Measurements from ENCODE around the gene PCAT6. TPM values are rescaled to one million over a fixed set of nuclear protein-coding genes. Genes with fewer than 3 reads are reported as not detected.
A peak's percentile ranks its signal among the peaks of the same experiment; 100 is the strongest.

PCAT6 gene
- total RNA-seq, 1 experiment from 2014 or later, result 0.26 TPM

- H3K27ac ChIP-seq (ENCODE audit: low read length), result 0 out of 2 replicates have a peak overlapping the region, but pooled peaks have one; percentile 4
- BruUV-seq (replicated peaks), result TSS peak; percentile 68
- no peaks in the 10 kb centered on the region for H3K36me3 ChIP-seq (ENCODE audit: low read depth, low read length)
- peaks cover 16% of the 10 kb centered on the region for H3K79me2 ChIP-seq (ENCODE audit: low read length)
- intact Hi-C loops (cut with micrococcal nuclease), result loop anchor here (2.0 kb wide), 2 partner anchors 41 to 157 kb away; no protein-coding TSS in a partner anchor
- H4K20me1 ChIP-seq (ENCODE audit: low read length), result no peaks in the 10 kb centered on the region
- H3K9ac ChIP-seq (ENCODE audit: low read length), result peak overlapping the region; percentile 73
- H3K4me3 ChIP-seq (ENCODE audit: low read length), result peak overlapping the region; percentile 81
- H3K9me2 ChIP-seq (replicated peaks; ENCODE audit: low read length), result no peaks in the 10 kb centered on the region
- H3K4me2 ChIP-seq (ENCODE audit: low read length), result peak overlapping the region; percentile 99
- ATAC-seq, result no peak
- H3K27me3 ChIP-seq (ENCODE audit: low read length), result no peaks in the 10 kb centered on the region
- POLR2A ChIA-PET (ENCODE audit: unreplicated experiment), result no interaction called here
- H3F3A ChIP-seq (ENCODE audit: low read length, unreplicated experiment), result no peaks in the 10 kb centered on the region
- no peaks in the 10 kb centered on the region for H3K9me3 ChIP-seq (ENCODE audit: low read length)
- CTCF ChIA-PET, result interaction anchor here (0.6 kb wide), 1 partner anchor 215 kb away, joined by 14 read pairs; no protein-coding TSS in a partner anchor
- DNase-seq, result no peak
- TF ChIP-seq EZH2 (IDR thresholded peaks at IDR 0.05; ENCODE audit: low read length, unreplicated experiment) (no peak), CTCF (conservative IDR thresholded peaks at IDR 0.05; ENCODE audit: low read depth, low read length) (no peak), EZH2phosphoT487 (IDR thresholded peaks at IDR 0.05; ENCODE audit: borderline replicate concordance, low read length) (no peak)
- H3K4me1 ChIP-seq (ENCODE audit: insufficient read depth, low read length), result peaks cover 29% of the 10 kb centered on the region
- peak overlapping the region; percentile 98 for H2AFZ ChIP-seq (ENCODE audit: low read length)
Measured at GRCh38 chr1:202811296-202812175, 782 bp downstream of the PCAT6 start.

- DNase-seq (peak; percentile 44), ATAC-seq (no peak)
- peaks cover 8% of the 10 kb centered on the region for H3K79me2 ChIP-seq (ENCODE audit: low read length)
- no TSS peak for BruUV-seq (replicated peaks)
- H3K36me3 ChIP-seq (ENCODE audit: low read depth, low read length), result no peaks in the 10 kb centered on the region
- ChIA-PET CTCF (interaction anchor here (0.6 kb wide), 2 partner anchors 115 to 214 kb away, joined by 4 to 14 read pairs; partner anchors contain the start of gene KLHL12), POLR2A (ENCODE audit: unreplicated experiment) (no interaction called here)
- H3K4me2 ChIP-seq (ENCODE audit: low read length), result peak overlapping the region; percentile 99
- no peaks in the 10 kb centered on the region for H3K9me2 ChIP-seq (replicated peaks; ENCODE audit: low read length)
- H3K9ac ChIP-seq (ENCODE audit: low read length), result no peak overlapping the region
- H3K4me3 ChIP-seq (ENCODE audit: low read length), result peak overlapping the region; percentile 81; the same call in 1 of the 2 replicates
- no peaks in the 10 kb centered on the region for H3F3A ChIP-seq (ENCODE audit: low read length, unreplicated experiment)
- TF ChIP-seq CTCF (conservative IDR thresholded peaks at IDR 0.05; ENCODE audit: low read depth, low read length) (no peak), EZH2phosphoT487 (IDR thresholded peaks at IDR 0.05; ENCODE audit: borderline replicate concordance, low read length) (no peak), EZH2 (IDR thresholded peaks at IDR 0.05; ENCODE audit: low read length, unreplicated experiment) (no peak)
- H4K20me1 ChIP-seq (ENCODE audit: low read length), result no peaks in the 10 kb centered on the region
- H3K4me1 ChIP-seq (ENCODE audit: insufficient read depth, low read length), result peaks cover 29% of the 10 kb centered on the region
- no peaks in the 10 kb centered on the region for H3K27me3 ChIP-seq (ENCODE audit: low read length)
- H3K27ac ChIP-seq (ENCODE audit: low read length), result 0 out of 2 replicates have a peak overlapping the region, but pooled peaks have one; percentile 4
- peak overlapping the region; percentile 98 for H2AFZ ChIP-seq (ENCODE audit: low read length)
- intact Hi-C loops (cut with micrococcal nuclease), result no loop called here
- H3K9me3 ChIP-seq (ENCODE audit: low read length), result no peaks in the 10 kb centered on the region
Measured at GRCh38 chr1:202812176-202813026, 1.6 kb downstream of the PCAT6 start.

Measured in PC-3 (cell line).